Esophagus squamous epithelium (tissue), 5 donors: ENCODE measurements around the gene PPP1R14B. TPM values are rescaled to one million over a fixed set of nuclear protein-coding genes. Genes with fewer than 3 reads are reported as not detected.

Source experiments
- DNase-seq: peaks from one replicate; lab custom pipeline; 2025; lab: John Stamatoyannopoulos, UW
- H3K27ac ChIP-seq, 4 donors: fragments of 200-600 bp; sonication (generic); one replicate each; pipeline ENCODE4 v1.5.1; 2016 to 2019; ENCODE audit warnings: mild to moderate bottlenecking in 1 of 4
- H3K27me3 ChIP-seq, 4 donors: fragments of 200-600 bp; sonication (generic); 1 replicate in 3 of 4; 2 replicates in 1 of 4; pipeline versions ENCODE4 v1.5.1 to v1.6.0; 2017 to 2021; ENCODE audit warnings: antibody characterized with exemption in 1 of 4
- H3K36me3 ChIP-seq, 3 donors: fragments of 200-600 bp; sonication (generic); one replicate each; pipeline ENCODE4 v1.5.1; 2016 to 2019
- H3K4me1 ChIP-seq, 3 donors: fragments of 200-600 bp; sonication (generic); one replicate each; pipeline ENCODE4 v1.5.1; 2017 to 2019
- H3K4me3 ChIP-seq, 4 donors: fragments of 200-600 bp; sonication (generic); 1 replicate in 3 of 4; 2 replicates in 1 of 4; pipeline ENCODE4 v1.5.1; 2016 to 2019; ENCODE audit warnings: mild to moderate bottlenecking in 2 of 4, moderate library complexity in 1 of 4
- H3K9me3 ChIP-seq, 3 donors: fragments of 200-600 bp; sonication (generic); one replicate each; pipeline ENCODE4 v1.5.1; 2016 to 2019
- POLR2A ChIP-seq, 4 donors: fragments of 450-650 bp; IDR thresholded peaks; one replicate each; pipeline ENCODE4 v1.6.1; 2017; ENCODE audit warnings: antibody characterized with exemption in 4 of 4, mild to moderate bottlenecking in 4 of 4, moderate library complexity in 3 of 4
- WGBS, 2 donors: methylation state at CpG; one replicate each; pipeline ENCODE4 v1.1.5; 2018; 5-methylcytosine and 5-hydroxymethylcytosine counted together
- intact Hi-C: fragments of 100-400 bp; cut with DNase I; formaldehyde crosslinking; loops from one replicate; pipeline ENCODE4 v1.15.0; 2022
- total RNA-seq, 4 donors: library from RNA; depleted of rRNA; stranded (reverse); fragments of >200 nt; gene quantifications; one replicate each; pipeline ENCODE4 v1.1.0, GENCODE V29; 2016
- TF ChIP-seq, protein P1 (sequence below), 6 experiments: fragments of 450-650 bp in 4 of 6; fragments of 200-600 bp in 2 of 6; sonication (generic) in 2 of 6; IDR thresholded peaks; one replicate each; pipeline ENCODE4 v1.5.1; 2016 to 2019; ENCODE audit warnings: antibody characterized with exemption in 6 of 6, mild to moderate bottlenecking in 4 of 6, moderate library complexity in 4 of 6
- donor health status: DM: yes; HTN: yes; CAD: no.

The PPP1R14B gene
- total RNA-seq, 4 donors from 2014 or later = 137 to 279 (median 203) TPM

DNA sequence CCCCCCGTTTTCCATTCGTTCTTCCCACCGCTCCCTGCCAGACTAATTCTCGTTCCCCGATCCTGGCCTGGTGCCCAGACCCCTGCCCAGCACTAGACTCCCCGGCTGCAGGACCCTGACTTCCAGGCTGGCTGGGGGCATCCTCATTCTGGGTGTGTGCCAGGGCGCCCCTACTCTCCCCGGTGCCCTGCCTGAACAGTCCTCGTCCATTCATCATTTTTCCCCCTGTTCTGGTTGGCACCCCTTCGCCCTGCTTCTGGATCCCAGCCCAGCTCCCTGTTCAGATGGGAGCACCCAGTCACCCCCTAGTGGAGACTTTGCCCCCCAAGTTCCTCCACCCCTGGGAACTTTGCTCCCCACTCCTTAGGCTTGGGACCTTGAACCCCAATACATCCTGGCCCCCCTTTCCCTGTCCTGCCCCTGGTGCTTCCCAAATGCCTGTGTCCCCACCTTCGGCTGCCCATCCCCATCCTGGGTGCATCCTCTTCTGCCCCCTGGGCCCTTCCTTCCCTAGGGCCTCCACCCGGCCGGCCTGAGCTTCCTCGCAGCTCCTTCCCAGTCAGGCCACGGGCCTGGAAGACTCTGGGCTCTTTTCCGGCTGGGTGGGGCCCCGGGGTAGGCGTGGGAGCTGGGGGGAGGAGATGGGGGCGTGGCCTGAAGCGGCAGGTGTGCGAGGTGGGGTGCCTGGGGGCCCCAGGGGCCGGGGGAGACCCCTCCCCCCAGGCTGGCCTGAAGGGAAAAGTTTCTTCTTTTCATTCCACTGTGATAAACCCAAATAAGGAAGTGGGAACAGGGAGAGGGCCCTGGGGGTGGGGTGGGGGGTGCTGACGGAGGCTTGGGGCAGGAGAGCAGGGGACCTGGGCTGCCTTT is 5.5 kb upstream of the PPP1R14B start:
- DNase-seq = no peak
- 4 to 6% methylated on average over 9 to 11 of the region's 23 CpGs for WGBS, 2 donors
- intact Hi-C loops = no loop called here
- Histone ChIP-seq H3K9me3 (no peaks in the 10 kb centered on the region), H3K4me1 (peaks cover 29 to 69% (median 40%) of the 10 kb centered on the region in 3 donors), H3K27ac (peak overlapping the region; percentile 81 to 91 (median 89)), H3K36me3 (peaks cover 11 to 35% (median 13%) of the 10 kb centered on the region in 3 donors), H3K4me3 (peak overlapping the region; percentile 73 to 94 (median 76)), H3K27me3 (no peaks in the 10 kb centered on the region)
- peak in 1 of 4 donors; percentile 50 for TF ChIP-seq POLR2A (IDR thresholded peaks at IDR 0.05)
- TF ChIP-seq, protein P1, sequence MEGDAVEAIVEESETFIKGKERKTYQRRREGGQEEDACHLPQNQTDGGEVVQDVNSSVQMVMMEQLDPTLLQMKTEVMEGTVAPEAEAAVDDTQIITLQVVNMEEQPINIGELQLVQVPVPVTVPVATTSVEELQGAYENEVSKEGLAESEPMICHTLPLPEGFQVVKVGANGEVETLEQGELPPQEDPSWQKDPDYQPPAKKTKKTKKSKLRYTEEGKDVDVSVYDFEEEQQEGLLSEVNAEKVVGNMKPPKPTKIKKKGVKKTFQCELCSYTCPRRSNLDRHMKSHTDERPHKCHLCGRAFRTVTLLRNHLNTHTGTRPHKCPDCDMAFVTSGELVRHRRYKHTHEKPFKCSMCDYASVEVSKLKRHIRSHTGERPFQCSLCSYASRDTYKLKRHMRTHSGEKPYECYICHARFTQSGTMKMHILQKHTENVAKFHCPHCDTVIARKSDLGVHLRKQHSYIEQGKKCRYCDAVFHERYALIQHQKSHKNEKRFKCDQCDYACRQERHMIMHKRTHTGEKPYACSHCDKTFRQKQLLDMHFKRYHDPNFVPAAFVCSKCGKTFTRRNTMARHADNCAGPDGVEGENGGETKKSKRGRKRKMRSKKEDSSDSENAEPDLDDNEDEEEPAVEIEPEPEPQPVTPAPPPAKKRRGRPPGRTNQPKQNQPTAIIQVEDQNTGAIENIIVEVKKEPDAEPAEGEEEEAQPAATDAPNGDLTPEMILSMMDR (IDR thresholded peaks at IDR 0.05) = peak in 5 of 6 experiments; percentile 10 to 42 (median 17)

DNA sequence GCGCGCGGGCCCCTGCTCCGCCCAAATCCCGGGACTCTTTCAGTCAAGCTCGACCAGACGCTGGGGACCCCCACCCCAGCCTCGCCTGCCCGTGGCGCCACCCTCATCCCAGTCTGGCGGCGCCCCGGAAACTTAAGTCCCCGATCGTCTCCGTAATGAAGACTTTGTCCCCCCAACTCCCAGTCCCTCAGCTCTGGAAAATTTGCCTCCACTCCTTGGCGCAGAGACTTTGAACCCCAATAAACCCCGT is 4.9 kb upstream of the PPP1R14B start:
- H3K4me3 ChIP-seq = peak overlapping the region; percentile 73 to 94 (median 76)
- no peaks in the 10 kb centered on the region for H3K9me3 ChIP-seq
- 0% methylated on average over 5 to 6 of the region's 18 CpGs for WGBS, 2 donors
- peak overlapping the region; percentile 81 to 91 (median 89) for H3K27ac ChIP-seq
- DNase-seq = no peak
- H3K36me3 ChIP-seq = peaks cover 9 to 29% (median 13%) of the 10 kb centered on the region in 3 donors
- no peaks in the 10 kb centered on the region for H3K27me3 ChIP-seq
- TF ChIP-seq POLR2A (IDR thresholded peaks at IDR 0.05) = no peak
- TF ChIP-seq, protein P1 (IDR thresholded peaks at IDR 0.05) = no peak
- peaks cover 29 to 71% (median 44%) of the 10 kb centered on the region in 3 donors for H3K4me1 ChIP-seq
- intact Hi-C loops = no loop called here

- Histone ChIP-seq H3K4me1 (peaks cover 29 to 67% (median 44%) of the 10 kb centered on the region in 3 donors), H3K4me3 (peak within 1 kb of the TSS; percentile 73 to 94 (median 76)), H3K9me3 (no peaks in the 10 kb centered on the region), H3K27ac (peak within 1 kb of the TSS; percentile 81 to 91 (median 89)), H3K27me3 (no peaks in the 10 kb centered on the region), H3K36me3 (peaks cover 4 to 24% (median 13%) of the 10 kb centered on the region in 3 donors)
- 0% methylated on average over 1 of the region's 75 CpGs; no CpG with 5 or more reads in 1 of the 2 donors for WGBS, 2 donors
- TF ChIP-seq POLR2A (IDR thresholded peaks at IDR 0.05) = peak in 3 of 4 donors; percentile 24 to 73 (median 38)
- TF ChIP-seq, protein P1 (IDR thresholded peaks at IDR 0.05) = peak; percentile 69 to 96 (median 90)
- DNase-seq = no peak
- intact Hi-C loops = no loop called here
Observed at GRCh38 chr11:64251016-64251752, 4.4 kb upstream of the PPP1R14B start, which contains the start of gene PLCB3. TSS of gene PLCB3 (plus strand) at chr11:64251530. CDS start at chr11:64251650, 120 bp downstream.

- intact Hi-C loops = no loop called here
- Histone ChIP-seq H3K27me3 (no peaks in the 10 kb centered on the region), H3K27ac (peak overlapping the region; percentile 81 to 91 (median 89)), H3K36me3 (peaks cover 0 to 17% (median 11%) of the 10 kb centered on the region in 3 donors), H3K4me3 (peak overlapping the region; percentile 73 to 94 (median 76)), H3K9me3 (no peaks in the 10 kb centered on the region), H3K4me1 (peaks cover 33 to 68% (median 48%) of the 10 kb centered on the region in 3 donors)
- TF ChIP-seq, protein P1 (IDR thresholded peaks at IDR 0.05) = no peak
- TF ChIP-seq POLR2A (IDR thresholded peaks at IDR 0.05) = no peak
- no peak for DNase-seq
- WGBS, 2 donors = no CpG with 5 or more reads among the region's 13 CpGs
Observed at GRCh38 chr11:64250415-64251015, 3.8 kb upstream of the PPP1R14B start.
